B cell (primary cell): ENCODE measurements around the gene TCF12. TPM values are rescaled to one million over a fixed set of nuclear protein-coding genes. Genes with fewer than 3 reads are reported as not detected.

Experiments used
- ATAC-seq: fragments of 200-7000 bp; cut with Tn5 transposase; one replicate; pipeline ENCODE4 v1.10.0; 2021; ENCODE audit warnings: low read depth, mild to moderate bottlenecking, moderate number of reproducible peaks, moderate library complexity
- CTCF ChIA-PET: fragments of 350-600 bp; sonication (Branson Sonifier 250); formaldehyde crosslinking; loops from one replicate; lab custom pipeline; 2021; ENCODE audit warnings: antibody characterized with exemption, inconsistent platforms; lab: Charles Lee
- POLR2A ChIA-PET: fragments of 350-600 bp; sonication (Branson Sonifier 250); formaldehyde crosslinking; loops from one replicate; lab custom pipeline; 2021; ENCODE audit warnings: antibody characterized with exemption; lab: Charles Lee
- DNase-seq: peaks from one replicate; pipeline ENCODE4 v3.0.0; 2013
- H2AFZ ChIP-seq: 2 replicates; pipeline ENCODE4 v1.6.1; 2012; ENCODE audit warnings: mild to moderate bottlenecking, low read depth, low read length; ENCODE audit not compliant: insufficient read depth, poor library complexity, severe bottlenecking
- H3K27ac ChIP-seq, 2 donors: 1 replicate in 1 of 2; 2 replicates in 1 of 2; pipeline ENCODE4 v1.5.1; 2012 to 2013; ENCODE audit warnings: low read length in 2 of 2, mild to moderate bottlenecking in 2 of 2, moderate library complexity in 1 of 2
- H3K27me3 ChIP-seq, 4 experiments: fragments of 200-600 bp in 1 of 4; sonication (generic) in 1 of 4; replicated peaks in 1 of 4; 1 replicate in 2 of 4; 2 replicates in 2 of 4; pipeline versions ENCODE4 v1.6.1 to v1.7.0; 2013 to 2016; ENCODE audit warnings: low read length in 3 of 4, mild to moderate bottlenecking in 2 of 4, mixed read lengths in 1 of 4, moderate library complexity in 1 of 4; ENCODE audit not compliant: insufficient read depth in 4 of 4, control insufficient read depth in 3 of 4; ENCODE audit errors: control extremely low read depth in 1 of 4
- H3K36me3 ChIP-seq, 2 experiments: replicated peaks in 1 of 2; 1 replicate in 1 of 2; 2 replicates in 1 of 2; pipeline versions ENCODE4 v1.6.1 to v1.7.1; 2013; ENCODE audit warnings: low read length in 1 of 2; ENCODE audit not compliant: insufficient read depth in 2 of 2, control insufficient read depth in 1 of 2; ENCODE audit errors: control extremely low read depth in 1 of 2, extremely low read depth in 1 of 2
- H3K4me1 ChIP-seq, 2 donors: fragments of 200-600 bp in 1 of 2; sonication (generic) in 1 of 2; 1 replicate in 1 of 2; 2 replicates in 1 of 2; pipeline versions ENCODE4 v1.5.1 to v1.6.1; 2013 to 2017; ENCODE audit warnings: low read length in 2 of 2; ENCODE audit not compliant: control insufficient read depth in 2 of 2, insufficient read depth in 2 of 2
- H3K4me2 ChIP-seq: replicated peaks from 2 replicates; pipeline ENCODE3; 2012; ENCODE audit warnings: mild to moderate bottlenecking, low read depth, low read length; ENCODE audit not compliant: poor library complexity, severe bottlenecking
- H3K4me3 ChIP-seq, 5 experiments: fragments of 200-600 bp in 1 of 5; sonication (generic) in 1 of 5; 1 replicate in 3 of 5; 2 replicates in 2 of 5; pipeline versions ENCODE4 v1.5.1 to v1.7.0; 2011 to 2016; ENCODE audit warnings: low read length in 4 of 5, mild to moderate bottlenecking in 4 of 5, low read depth in 2 of 5, control low read depth in 1 of 5, moderate library complexity in 1 of 5; ENCODE audit not compliant: insufficient read depth in 1 of 5; ENCODE audit errors: control extremely low read depth in 1 of 5, extremely low read depth in 1 of 5
- H3K79me2 ChIP-seq: fragments of 200-600 bp; sonication (generic); one replicate; pipeline ENCODE4 v1.6.0; 2016; ENCODE audit warnings: low read length; ENCODE audit not compliant: control insufficient read depth, insufficient read depth
- H3K9ac ChIP-seq: fragments of 200-600 bp; sonication (generic); 2 replicates; pipeline ENCODE4 v1.6.1; 2017; ENCODE audit warnings: mild to moderate bottlenecking, low read length, moderate library complexity
- H3K9me3 ChIP-seq, 3 donors: one replicate each; pipeline versions ENCODE4 v1.6.1 to v1.7.1; 2013; ENCODE audit warnings: low read length in 2 of 3; ENCODE audit not compliant: control insufficient read depth in 2 of 3, insufficient read depth in 1 of 3; ENCODE audit errors: control extremely low read depth in 1 of 3
- H4K20me1 ChIP-seq: 2 replicates; pipeline ENCODE4 v1.6.0; 2012; ENCODE audit warnings: mild to moderate bottlenecking, low read length; ENCODE audit not compliant: insufficient read depth, control insufficient read depth, poor library complexity, severe bottlenecking
- H3K27ac Mint-ChIP-seq: one replicate; pipeline ENCODE4 v1.8.0; 2021; ENCODE audit warnings: mixed read lengths
- H3K27me3 Mint-ChIP-seq: one replicate; pipeline ENCODE4 v1.8.0; 2021; ENCODE audit warnings: mixed read lengths
- H3K4me1 Mint-ChIP-seq: one replicate; pipeline ENCODE4 v1.8.0; 2021; ENCODE audit warnings: mixed read lengths
- H3K4me3 Mint-ChIP-seq: one replicate; pipeline ENCODE4 v1.8.0; 2021; ENCODE audit warnings: mixed read lengths
- H3K9me3 Mint-ChIP-seq: one replicate; pipeline ENCODE4 v1.8.0; 2022; ENCODE audit warnings: mixed read lengths; ENCODE audit not compliant: insufficient read depth
- EZH2 ChIP-seq: IDR thresholded peaks from 2 replicates; pipeline ENCODE4 v1.6.1; 2012; ENCODE audit warnings: borderline replicate concordance, low read depth, mild to moderate bottlenecking, moderate library complexity, low read length; ENCODE audit not compliant: insufficient read depth, poor library complexity, severe bottlenecking
- WGBS: methylation state at CpG from one replicate; pipeline ENCODE4 v1.1.5; 2013; ENCODE audit warnings: missing lambda C conversion rate; ENCODE audit not compliant: insufficient coverage; 5-methylcytosine and 5-hydroxymethylcytosine counted together
- intact Hi-C: fragments of 100-400 bp; cut with micrococcal nuclease; formaldehyde crosslinking; loops from one replicate; pipeline ENCODE4 v1.10.0; 2022
- polyA plus RNA-seq: library from polyadenylated mRNA; depleted of rRNA; stranded (reverse); fragments of >200 nt; gene quantifications from 2 replicates; pipeline ENCODE4 v1.2.3, GENCODE V29; 2012
- total RNA-seq, 2 donors: library from RNA; stranded (reverse); fragments of 120-200 nt in 1 of 2; gene quantifications; 1 replicate in 1 of 2; 2 replicates in 1 of 2; pipeline versions ENCODE4 v1.2.3 to v1.2.4, GENCODE V29; 2013 to 2022
- TF ChIP-seq, protein P1 (sequence below): fragments of 200-600 bp; IDR thresholded peaks from one replicate; pipeline ENCODE4 v1.8.0; 2022; ENCODE audit warnings: antibody characterized with exemption, mild to moderate bottlenecking

Gene TCF12
- total and polyA plus RNA-seq, 2 donors (not counting 1 experiment from before 2014, with no cell fraction given), result 27.1 to 131 TPM

DNA sequence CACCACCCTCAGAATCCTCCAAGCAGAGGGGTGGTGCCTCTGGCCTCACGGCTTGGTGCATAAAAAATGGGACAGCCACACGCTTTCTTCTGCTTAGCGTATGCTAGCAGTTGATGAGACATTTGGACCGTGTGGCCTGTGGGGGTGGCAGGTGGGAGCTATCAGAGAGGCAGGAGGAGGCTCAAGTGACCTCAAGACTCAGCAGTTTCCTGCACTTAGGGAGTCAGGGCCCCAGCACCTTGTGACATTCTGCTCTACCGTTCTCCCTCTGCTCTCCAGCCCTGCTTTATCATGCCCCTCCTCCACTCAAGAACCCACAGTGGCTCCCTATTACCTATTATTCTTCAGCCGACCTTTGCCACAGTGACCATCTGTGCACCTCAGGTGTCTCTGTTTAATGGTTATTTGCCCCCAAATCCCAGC lies 416.9 kb downstream of the TCF12 start:
- Histone ChIP-seq H4K20me1 (no peaks in the 10 kb centered on the region), H3K36me3 (no peaks in the 10 kb centered on the region), H3K27me3 (no peaks in the 10 kb centered on the region), H3K27ac (no peak overlapping the region), H3K9me3 (no peaks in the 10 kb centered on the region), H3K9ac (no peak overlapping the region), H3K4me1 (no peaks in the 10 kb centered on the region), H3K79me2 (no peaks in the 10 kb centered on the region), H3K4me3 (no peak overlapping the region), H3K4me2 (no peak overlapping the region), H2AFZ (no peak overlapping the region)
- ChIA-PET POLR2A (no interaction called here), CTCF (no interaction called here)
- intact Hi-C loops, result no loop called here
- ATAC-seq (no peak), DNase-seq (no peak)
- Mint-ChIP-seq H3K27ac (no peak overlapping the region), H3K4me1 (peaks cover 2% of the 10 kb centered on the region), H3K4me3 (no peak overlapping the region), H3K27me3 (peaks cover 22% of the 10 kb centered on the region), H3K9me3 (no peaks in the 10 kb centered on the region)
- TF ChIP-seq EZH2, result no peak
- TF ChIP-seq, protein P1, sequence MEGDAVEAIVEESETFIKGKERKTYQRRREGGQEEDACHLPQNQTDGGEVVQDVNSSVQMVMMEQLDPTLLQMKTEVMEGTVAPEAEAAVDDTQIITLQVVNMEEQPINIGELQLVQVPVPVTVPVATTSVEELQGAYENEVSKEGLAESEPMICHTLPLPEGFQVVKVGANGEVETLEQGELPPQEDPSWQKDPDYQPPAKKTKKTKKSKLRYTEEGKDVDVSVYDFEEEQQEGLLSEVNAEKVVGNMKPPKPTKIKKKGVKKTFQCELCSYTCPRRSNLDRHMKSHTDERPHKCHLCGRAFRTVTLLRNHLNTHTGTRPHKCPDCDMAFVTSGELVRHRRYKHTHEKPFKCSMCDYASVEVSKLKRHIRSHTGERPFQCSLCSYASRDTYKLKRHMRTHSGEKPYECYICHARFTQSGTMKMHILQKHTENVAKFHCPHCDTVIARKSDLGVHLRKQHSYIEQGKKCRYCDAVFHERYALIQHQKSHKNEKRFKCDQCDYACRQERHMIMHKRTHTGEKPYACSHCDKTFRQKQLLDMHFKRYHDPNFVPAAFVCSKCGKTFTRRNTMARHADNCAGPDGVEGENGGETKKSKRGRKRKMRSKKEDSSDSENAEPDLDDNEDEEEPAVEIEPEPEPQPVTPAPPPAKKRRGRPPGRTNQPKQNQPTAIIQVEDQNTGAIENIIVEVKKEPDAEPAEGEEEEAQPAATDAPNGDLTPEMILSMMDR, result no peak
- 77% methylated on average over 6 of the region's 6 CpGs for WGBS

DNA sequence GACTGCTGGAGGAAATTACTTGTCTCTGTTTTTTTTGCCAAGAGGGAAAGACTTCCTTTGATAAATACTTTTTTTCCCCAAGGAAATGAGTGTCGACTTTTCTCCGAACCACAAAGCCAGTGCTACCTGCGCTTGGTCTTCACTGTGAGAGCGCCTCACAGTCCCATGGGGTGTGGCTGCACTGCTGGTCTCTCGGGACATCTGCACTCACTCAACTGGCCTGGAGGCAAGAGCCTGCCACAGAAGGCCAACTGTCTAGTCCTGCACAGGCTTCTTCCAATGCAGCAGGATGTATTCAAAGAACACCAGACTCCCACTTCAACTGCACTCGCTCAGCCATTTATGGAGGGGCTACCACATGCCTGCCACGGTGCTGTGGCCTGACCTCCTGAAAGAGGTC lies 417.3 kb downstream of the TCF12 start:
- Mint-ChIP-seq H3K9me3 (no peaks in the 10 kb centered on the region), H3K4me3 (no peak overlapping the region), H3K4me1 (no peaks in the 10 kb centered on the region), H3K27ac (no peak overlapping the region), H3K27me3 (peaks cover 22% of the 10 kb centered on the region)
- CTCF ChIA-PET, result interaction anchor here (13.3 kb wide), 1 partner anchor 193 kb away, joined by 288 read pairs; no protein-coding TSS in a partner anchor
- TF ChIP-seq EZH2, result no peak
- TF ChIP-seq, protein P1, result no peak
- Histone ChIP-seq H2AFZ (no peak overlapping the region), H3K4me1 (no peaks in the 10 kb centered on the region), H3K4me3 (no peak overlapping the region), H3K4me2 (no peak overlapping the region), H3K9me3 (no peaks in the 10 kb centered on the region), H4K20me1 (no peaks in the 10 kb centered on the region), H3K9ac (no peak overlapping the region), H3K27ac (no peak overlapping the region), H3K79me2 (no peaks in the 10 kb centered on the region), H3K36me3 (no peaks in the 10 kb centered on the region), H3K27me3 (no peaks in the 10 kb centered on the region)
- WGBS, result 56% methylated on average over 5 of the region's 7 CpGs
- intact Hi-C loops, result no loop called here
- DNase-seq (no peak), ATAC-seq (no peak)
- POLR2A ChIA-PET, result no interaction called here
